ENCODE data around the gene IL1RL1.

IL1RL1 gene

DNA sequence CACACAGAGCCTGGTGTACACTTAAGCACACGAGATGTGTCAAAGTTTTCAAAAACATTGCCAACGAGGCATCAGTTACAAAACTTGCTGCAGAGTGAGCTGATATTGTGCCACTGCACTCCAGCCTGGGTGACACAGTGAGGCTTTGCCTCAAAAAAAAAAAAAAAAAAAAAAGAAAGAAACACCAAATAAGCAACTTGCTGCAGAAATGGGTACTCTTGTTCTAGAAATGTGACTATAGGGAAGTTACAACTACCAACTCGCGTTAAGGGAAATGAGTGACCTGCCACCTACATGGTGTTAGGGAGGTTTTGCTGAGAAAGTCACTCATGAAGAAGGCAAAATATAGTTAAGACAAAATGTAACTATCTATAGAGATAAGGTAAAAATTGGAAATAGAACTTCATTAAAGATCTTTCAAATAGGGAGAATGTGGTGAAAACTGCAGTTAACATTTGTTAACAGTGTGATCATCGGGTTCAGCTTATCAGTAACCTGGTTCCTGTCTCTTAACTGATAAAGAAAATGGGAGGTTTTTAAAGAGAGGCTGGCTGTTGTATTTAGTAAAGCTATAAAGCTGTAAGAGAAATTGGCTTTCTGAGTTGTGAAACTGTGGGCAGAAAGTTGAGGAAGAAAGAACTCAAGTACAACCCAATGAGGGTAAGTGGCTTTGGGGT is at the start of gene IL1RL1:
Gene IL1RL1, plus strand, starts transcription at position 600 of the 677 bp plus-strand sequence. CDS start 26,702 bp downstream, outside the sequence.
- no peak for DNase-seq

DNA sequence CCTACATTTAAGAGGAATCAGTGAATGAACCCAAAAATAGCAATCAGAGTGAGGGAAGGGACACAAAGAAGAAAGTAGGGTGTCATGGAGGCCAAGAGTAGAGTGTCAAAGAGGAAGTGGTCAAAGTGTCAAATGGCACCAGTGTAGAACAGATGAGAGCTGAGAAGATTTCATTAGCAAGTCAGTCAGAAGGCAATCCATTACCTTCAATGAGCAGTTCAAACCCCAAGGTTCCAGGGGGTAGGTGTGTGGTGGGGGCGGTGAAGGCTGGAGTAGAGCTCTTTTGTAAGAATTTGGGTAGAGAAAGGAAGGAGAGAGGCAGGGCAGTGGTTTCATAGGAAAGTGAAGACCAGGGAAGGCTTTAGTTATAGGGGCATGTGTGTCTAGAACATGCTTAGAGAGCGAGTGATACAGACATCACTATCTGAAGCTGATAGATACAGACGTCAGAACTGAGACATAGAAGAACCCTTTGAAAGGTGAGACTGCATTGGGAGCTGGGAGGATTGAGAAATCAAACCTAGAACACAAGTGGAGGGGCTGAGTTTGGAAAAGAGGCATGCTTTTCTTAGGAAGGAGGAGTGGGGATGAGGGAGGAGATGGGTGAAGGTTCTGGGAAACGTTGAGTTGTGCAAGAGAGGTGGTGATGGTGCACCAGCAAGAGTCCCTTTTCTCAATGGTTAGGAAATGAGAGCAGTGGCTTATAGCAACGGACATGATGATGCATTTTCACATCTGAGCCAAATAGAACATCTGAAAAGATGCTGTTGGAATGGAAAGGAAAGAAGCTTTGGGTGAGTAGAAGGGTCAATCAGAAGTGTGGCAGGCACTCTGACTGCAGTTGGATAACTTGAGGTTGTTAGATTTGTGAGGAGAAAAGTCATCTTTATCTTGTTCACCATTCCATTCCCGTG is 48.9 kb upstream of the IL1RL1 start:
- DNase-seq = no peak

DNA sequence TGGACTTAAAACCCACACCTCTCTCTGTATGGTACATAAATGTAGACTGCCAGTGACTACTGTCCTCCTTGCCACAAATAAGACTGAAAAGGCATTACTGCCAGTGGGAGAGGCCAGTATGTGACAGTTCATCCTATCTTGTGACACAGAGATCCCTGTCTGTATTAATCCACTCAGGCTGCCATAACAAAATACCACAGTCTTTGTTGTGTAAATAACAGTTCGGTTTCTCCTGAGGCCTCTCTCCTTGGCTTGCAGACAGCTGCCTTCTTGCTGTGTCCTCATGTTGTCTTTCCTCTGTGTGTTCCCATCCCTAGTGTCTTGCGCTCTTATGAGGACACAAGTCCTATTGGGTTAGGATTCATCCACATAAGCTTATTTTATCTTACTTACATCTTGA is 46.4 kb upstream of the IL1RL1 start:
- DNase-seq = no peak

DNA sequence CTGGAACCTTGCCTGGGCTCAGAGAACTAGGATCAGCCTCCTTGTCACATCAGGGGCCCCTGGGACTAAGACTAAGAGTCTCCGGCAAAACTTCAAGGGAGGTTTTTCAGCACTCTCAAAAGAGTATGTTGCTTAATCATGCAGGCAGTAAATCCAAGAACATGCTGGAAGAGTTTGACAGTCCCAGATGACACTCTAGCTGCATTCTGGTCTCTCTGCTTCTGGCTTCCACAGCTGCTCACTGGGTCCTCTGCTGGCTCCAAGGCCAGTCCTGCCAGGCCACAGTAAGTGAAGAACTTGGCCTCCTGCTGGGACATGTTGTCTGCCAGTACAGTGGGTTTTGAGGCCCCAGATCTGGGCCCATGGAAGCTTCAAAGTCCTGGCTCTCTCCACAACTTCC is 45.2 kb upstream of the IL1RL1 start:
- no peak for DNase-seq

GRCh38 chr2:102267774-102268173 is 43.6 kb upstream of the IL1RL1 start:
- no peak for DNase-seq

- DNase-seq = no peak
Observed at GRCh38 chr2:102268510-102269199, 42.7 kb upstream of the IL1RL1 start.

GRCh38 chr2:102269200-102269524 is 42.2 kb upstream of the IL1RL1 start:
- DNase-seq = no peak

GRCh38 chr2:102271844-102272243 is 39.5 kb upstream of the IL1RL1 start:
- no peak for DNase-seq

GRCh38 chr2:102273619-102274211 is 37.6 kb upstream of the IL1RL1 start:
- DNase-seq = no peak

- DNase-seq = no peak
Observed at GRCh38 chr2:102276549-102277201, 34.7 kb upstream of the IL1RL1 start.

GRCh38 chr2:102277202-102277700 is 34.1 kb upstream of the IL1RL1 start:
- no peak for DNase-seq

DNA sequence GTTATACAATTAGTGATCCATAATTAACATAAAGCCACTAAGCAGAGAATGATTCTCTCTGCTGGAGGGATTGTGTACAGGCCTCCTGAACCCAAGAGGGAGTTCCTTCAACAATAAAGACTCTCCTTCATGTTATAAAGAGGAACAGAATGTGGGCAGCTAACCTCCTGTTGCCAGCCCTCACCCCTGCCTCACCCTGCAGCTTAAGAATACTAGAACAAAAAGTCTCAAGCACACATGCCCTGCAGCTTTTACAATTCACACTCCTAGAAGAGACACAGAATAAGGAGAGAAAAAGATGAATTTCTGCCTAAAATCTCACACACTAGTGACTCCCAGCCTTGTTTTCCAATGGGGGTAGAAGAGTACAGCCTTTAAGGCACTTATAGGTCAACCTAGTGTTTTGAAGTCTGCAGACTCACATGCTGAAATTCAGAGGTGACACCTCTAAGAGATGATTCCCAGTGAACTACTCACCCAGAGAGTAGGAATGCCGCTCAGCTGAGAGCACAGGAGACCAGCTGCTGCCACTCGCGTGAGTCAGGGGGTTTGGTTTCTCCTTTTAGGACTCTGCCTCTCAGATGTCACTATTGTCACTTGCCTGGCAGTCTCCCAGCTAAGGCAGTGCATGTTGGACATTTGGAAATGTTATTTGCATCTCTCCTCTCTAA is 32.5 kb upstream of the IL1RL1 start:
- no peak for DNase-seq

GRCh38 chr2:102279391-102279735 is 32.0 kb upstream of the IL1RL1 start:
- DNase-seq = no peak

- no peak for DNase-seq
Observed at GRCh38 chr2:102282678-102283091, 28.7 kb upstream of the IL1RL1 start.

DNA sequence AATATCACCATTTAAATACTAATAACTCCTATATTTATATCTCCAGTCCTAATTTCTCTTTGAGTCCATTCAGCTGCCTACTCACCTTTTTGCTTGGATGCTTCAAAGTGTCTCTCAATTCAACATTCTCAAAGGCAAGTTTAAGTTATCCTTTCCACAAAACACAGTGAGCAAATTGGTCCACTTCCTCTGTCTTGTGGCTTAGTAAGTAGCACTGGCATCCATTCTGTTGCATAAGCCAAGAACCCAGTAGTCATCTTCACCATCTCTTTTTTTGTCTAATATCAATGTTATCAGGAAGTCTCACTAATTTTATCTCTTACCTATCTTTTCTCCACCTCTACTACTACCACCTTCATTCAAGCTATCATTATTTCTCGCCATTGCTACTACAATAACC is 27.4 kb upstream of the IL1RL1 start:
- DNase-seq = no peak

DNA sequence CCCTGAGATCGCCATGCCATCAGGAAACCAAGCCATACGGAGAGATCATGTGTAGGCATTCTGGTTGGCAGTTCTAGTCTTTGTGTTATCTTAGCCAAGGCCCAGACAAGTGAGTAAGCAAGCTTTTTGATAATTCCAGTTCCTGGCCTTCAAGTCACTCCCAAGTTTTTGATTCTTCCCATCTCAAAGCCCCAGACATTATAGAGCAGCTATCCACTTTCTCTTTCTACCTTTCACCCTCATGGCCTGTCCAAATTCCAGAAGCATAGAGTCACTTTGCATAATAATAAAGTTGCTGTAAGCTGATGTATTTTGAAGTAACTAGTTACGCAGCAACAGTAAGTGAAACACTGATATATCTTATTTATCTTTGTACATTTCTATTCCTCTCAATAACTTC is 26.8 kb upstream of the IL1RL1 start:
- no peak for DNase-seq

- no peak for DNase-seq
Observed at GRCh38 chr2:102285368-102285767, 26.0 kb upstream of the IL1RL1 start.

DNA sequence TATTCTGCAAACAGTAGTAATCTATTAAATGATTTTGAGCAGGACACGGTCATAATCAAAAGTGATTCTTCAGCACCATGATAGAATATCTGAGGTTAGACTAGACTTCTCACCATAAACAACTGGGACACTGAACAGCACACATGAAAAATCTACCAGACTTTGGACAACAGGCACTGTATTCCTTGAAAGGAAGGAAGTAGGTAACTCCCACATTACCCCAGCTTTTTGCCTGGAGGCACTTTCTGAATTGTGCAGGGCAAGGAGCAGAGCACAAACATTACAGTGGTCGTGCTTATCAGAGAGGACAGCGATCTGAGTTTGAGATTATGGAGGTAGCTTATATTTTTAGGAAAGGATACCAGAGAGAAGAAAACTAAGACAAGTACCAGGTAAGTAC is 25.3 kb upstream of the IL1RL1 start:
- DNase-seq = no peak

- DNase-seq = no peak
Observed at GRCh38 chr2:102289129-102289528, 22.2 kb upstream of the IL1RL1 start.

GRCh38 chr2:102290594-102290993 is 20.8 kb upstream of the IL1RL1 start:
- DNase-seq = no peak

DNA sequence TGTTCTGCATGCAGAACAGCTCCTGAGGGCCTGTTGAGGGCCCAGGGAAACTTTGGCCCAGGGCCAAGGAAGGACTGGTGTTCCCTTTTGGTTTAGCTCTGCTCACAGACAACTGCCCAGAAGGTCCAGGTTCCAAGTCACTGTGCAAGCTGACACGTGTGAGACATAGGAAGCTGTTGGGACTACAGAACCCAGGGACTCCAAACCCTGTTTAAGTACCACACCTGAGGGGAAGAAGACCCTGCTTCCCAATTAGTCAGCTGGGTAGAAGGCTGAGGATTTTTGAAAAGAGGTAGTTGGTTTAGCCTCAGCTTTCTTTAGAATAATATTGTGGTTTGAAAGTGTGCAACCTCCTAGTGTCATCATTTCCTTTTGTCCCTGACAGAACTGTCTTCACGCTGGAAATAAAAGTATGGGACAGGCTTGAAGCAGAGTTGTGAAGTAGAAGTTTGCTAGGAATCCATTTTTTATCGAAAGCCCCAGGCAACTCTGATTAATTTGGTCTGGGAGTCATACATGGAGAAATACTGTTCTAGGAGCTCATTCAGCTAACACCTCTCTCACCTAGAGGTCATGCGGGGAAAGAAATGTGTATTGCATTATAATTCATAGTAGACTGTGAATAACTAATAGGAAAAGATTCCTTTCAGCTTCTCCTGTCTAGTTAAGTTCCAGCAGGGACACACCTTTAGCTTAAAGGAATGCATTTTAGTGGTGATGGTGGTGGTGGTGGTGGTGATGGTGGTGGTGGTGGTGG is 19.9 kb upstream of the IL1RL1 start:
- DNase-seq = no peak

All from NCI-H187 (cell line).